Measurements from ENCODE around the gene ITGAV.

Gene ITGAV

DNA sequence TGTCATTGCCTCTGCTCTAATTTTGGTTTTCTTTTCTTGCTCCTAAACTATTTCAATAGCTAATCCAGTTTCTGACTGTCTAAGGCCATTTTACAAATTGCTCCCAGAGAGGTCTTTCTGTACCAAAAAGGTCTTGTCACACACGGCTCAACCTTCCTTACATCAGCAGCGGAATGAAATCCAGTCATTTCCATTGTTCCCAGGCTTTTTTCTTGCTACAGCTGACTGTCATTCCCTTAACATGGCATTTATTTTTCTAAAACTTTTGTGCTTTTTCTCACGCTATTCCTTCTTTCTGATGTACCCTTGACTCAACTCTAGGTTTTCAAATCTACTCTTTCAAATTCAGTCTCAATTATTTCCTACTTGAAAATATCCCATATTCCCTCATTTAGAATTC lies 128.3 kb downstream of the ITGAV start:
- DNase-seq (ENCODE audit: low spot score) = no peak

DNA sequence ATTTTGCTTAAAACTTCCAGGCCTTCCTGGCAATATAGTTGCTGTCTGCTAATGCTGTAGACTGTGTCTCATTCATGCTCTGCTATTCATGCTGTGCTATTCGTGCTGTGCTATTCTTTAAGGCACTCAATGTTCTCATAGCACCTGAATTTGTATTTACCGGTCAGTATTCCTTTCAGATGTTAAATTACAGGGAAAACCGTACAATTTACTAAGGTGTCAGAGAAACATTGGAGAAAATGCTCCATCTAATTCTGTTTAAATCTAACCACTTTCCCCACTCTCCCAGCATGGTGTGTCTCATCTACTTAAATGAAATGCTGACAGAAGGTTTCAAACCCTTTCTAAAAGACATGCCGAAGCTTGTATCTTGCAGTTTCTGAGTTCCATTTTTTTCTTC lies 129.0 kb downstream of the ITGAV start:
- no peak for DNase-seq (ENCODE audit: low spot score)

DNA sequence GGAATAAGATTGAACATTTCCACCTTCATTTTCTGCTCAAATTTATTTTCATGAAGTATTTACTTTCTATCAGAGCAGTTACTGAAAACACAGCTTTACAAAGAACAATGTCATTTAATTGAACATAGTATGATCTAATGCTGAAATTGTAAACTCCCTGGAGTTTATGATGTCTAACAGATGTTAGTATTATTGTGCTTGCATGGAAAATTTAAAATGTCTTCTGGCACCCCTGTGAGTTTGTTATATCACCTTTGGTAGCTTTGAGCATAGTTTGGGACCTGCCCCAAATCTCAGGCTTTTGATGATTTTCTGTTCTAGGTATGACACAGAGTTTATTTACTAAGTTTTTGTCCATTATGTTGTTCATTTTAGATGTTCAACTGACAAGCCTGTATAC lies 132.1 kb downstream of the ITGAV start:
- DNase-seq (ENCODE audit: low spot score) = no peak

DNA sequence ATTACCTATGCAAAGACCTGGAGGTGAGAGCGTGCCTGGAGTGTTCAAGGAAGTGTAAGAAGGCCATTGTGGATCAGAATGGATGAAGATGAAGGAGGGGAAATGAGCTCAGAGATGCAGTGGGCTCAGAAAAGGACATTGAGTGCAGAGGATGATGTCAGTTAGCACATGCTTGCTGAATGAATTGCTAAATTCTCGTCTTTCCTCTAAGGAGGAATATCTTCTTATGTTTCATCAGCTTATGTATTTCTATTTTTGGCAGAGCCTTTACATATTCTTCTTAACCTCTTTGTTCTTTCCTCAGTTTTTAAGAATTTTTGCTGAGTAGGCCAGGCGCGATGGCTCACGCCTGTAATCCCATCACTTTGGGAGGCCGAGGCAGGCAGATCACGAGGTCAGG lies 134.9 kb downstream of the ITGAV start:
- no peak for DNase-seq (ENCODE audit: low spot score)

DNA sequence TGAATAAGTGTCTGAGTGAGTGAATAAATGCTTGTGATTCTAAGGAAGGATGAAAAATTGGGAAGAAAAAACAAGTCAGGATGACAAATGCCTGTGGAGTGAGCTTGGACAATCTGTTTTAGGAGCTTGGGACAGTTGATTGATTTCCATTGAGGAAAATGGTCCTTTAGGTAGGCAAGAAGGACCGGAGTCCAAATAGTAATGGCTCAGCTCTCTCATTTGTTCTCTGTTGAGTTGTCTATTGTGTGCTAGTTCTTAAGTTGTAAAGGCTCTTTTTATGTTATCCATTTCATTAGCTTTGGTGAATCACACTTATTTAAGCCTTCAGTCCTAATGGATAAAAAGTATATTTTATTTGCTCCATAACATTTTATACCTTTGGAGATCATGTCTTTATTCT lies 135.9 kb downstream of the ITGAV start:
- DNase-seq (ENCODE audit: low spot score) = no peak

DNA sequence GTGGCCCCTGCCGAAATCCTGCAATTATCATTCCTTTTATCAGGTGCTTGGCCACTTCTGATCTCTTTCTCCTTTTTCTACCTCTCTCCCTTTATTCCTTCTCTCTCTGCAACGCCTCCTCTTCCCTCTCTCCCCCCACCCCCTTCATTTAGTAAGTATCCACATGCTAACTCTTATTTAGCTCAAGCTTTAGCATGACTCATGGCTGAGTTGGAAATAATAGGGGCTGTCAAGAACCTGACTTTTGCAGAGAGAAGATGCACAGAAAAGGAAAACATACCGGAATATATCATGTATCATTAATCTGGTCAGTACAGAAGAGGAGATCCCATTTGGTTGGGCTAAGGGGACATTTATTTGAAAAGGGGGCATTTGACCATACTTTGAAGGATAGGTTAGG lies 137.1 kb downstream of the ITGAV start:
- no peak for DNase-seq (ENCODE audit: low spot score)

DNA sequence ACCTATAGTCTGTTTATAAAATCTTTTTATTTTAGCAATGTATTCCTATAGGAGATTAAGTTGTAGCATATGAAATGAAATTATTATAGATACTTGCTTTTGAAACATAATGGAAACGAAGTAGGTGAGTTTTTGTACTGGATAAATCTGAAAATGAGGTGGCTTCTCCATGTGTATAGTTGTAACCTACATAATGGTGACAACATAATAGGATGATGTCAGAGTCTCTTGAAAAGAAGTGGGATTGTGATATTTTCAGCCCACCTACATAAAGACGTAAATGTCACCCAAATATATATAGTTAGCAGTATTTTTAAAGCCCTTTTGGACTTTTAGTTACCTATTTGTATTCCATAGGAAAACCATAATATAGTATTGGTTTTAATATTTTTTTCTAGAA lies 138.8 kb downstream of the ITGAV start:
- no peak for DNase-seq (ENCODE audit: low spot score)

All from hematopoietic multipotent progenitor cell treated with erythropoietin and hydrocortisone succinate and interleukin-3 and kit ligand, for 17 days (in vitro differentiated cells).